ENCODE measurements around the gene MARS1. TPM values are rescaled to one million over a fixed set of nuclear protein-coding genes. Genes with fewer than 3 reads are reported as not detected.
"Not testable (repeated sequence)": the region's sequence is repeated elsewhere in the genome, so short reads cannot be mapped to it uniquely, and the experiment has no call there.

MARS1 gene
- total RNA-seq, 1 donor: 158 TPM

- H3K4me3 ChIP-seq (ENCODE audit: low read depth, low read length): no peak overlapping the region
- TF ChIP-seq, protein P1, sequence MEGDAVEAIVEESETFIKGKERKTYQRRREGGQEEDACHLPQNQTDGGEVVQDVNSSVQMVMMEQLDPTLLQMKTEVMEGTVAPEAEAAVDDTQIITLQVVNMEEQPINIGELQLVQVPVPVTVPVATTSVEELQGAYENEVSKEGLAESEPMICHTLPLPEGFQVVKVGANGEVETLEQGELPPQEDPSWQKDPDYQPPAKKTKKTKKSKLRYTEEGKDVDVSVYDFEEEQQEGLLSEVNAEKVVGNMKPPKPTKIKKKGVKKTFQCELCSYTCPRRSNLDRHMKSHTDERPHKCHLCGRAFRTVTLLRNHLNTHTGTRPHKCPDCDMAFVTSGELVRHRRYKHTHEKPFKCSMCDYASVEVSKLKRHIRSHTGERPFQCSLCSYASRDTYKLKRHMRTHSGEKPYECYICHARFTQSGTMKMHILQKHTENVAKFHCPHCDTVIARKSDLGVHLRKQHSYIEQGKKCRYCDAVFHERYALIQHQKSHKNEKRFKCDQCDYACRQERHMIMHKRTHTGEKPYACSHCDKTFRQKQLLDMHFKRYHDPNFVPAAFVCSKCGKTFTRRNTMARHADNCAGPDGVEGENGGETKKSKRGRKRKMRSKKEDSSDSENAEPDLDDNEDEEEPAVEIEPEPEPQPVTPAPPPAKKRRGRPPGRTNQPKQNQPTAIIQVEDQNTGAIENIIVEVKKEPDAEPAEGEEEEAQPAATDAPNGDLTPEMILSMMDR (IDR thresholded peaks at IDR 0.05; ENCODE audit: insufficient read depth, low read depth, low read length): no peak
- no peak for DNase-seq (ENCODE audit: low read depth)
Measured at GRCh38 chr12:57560516-57560915, 72.6 kb downstream of the MARS1 start.

DNA sequence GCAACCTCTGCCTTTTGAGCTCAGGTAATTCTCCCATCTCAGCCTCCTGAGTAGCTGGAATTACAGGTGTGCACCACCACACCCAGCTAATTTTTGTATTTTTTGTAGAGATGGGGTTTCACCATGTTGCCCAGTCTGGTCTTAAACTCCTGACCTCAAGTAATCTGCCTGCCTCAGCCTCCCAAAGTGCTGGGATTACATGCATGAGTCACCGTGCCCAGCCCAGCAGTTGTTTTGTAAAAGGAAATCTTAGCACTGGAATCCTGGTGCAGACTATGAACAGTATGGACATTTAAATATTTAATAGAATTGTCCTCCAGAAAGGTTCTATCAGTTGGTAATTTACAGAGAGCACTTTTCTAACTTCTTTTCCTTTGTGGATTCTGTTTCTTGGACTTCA is 73.2 kb downstream of the MARS1 start:
- not testable (repeated sequence) for H3K4me3 ChIP-seq (ENCODE audit: low read depth, low read length)
- DNase-seq (ENCODE audit: low read depth): peak; percentile 42

DNA sequence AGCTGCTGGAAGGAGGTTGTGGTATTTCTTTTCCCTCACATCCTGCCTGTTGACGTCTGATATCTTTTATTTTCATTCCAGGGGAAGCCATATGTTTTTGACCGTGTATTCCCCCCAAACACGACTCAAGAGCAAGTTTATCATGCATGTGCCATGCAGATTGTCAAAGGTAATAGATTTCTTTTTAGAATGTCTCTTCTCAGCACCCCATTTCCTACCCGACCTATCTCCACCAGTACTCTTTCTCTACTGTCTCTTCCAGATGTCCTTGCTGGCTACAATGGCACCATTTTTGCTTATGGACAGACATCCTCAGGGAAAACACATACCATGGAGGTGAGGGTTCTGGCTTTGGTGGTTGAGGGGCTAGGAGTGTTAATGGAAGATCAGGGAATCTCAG is 75.5 kb downstream of the MARS1 start:
- peak; percentile 7 for DNase-seq (ENCODE audit: low read depth)
- H3K4me3 ChIP-seq (ENCODE audit: low read depth, low read length): no peak overlapping the region
- TF ChIP-seq, protein P1 (IDR thresholded peaks at IDR 0.05; ENCODE audit: insufficient read depth, low read depth, low read length): no peak

GRCh38 chr12:57564178-57564740 is 76.4 kb downstream of the MARS1 start:
- no peak for DNase-seq (ENCODE audit: low read depth)
- TF ChIP-seq, protein P1 (IDR thresholded peaks at IDR 0.05; ENCODE audit: insufficient read depth, low read depth, low read length): no peak
- no peak overlapping the region for H3K4me3 ChIP-seq (ENCODE audit: low read depth, low read length)

Small RNAs within 50 kb of the gene (small RNA-seq; reads per million reads assigned to genes)
- gene MIR616: not detected

Other genes with a start within 250 kb of the MARS1 start
- 0.32 and 1.3 TPM in 2 replicates for gene STAC3, start 236.9 kb upstream of the MARS1 start, total RNA-seq
- gene R3HDM2, start 57.0 kb upstream of the MARS1 start, total RNA-seq: 16.8 and 19.0 TPM in 2 replicates
- gene INHBC, start 53.3 kb upstream of the MARS1 start, total RNA-seq: under 0.01 TPM in 1 of 2 replicates, not detected in the other
- 1.7 and 4.5 TPM in 2 replicates for gene INHBE, start 32.8 kb upstream of the MARS1 start, total RNA-seq
- gene GLI1, start 28.3 kb upstream of the MARS1 start, total RNA-seq: 0.86 and 1.9 TPM in 2 replicates
- under 0.01 TPM in 2 replicates for gene ARHGAP9, start 8.2 kb upstream of the MARS1 start, total RNA-seq
- 18.1 and 56.7 TPM in 2 replicates for gene DDIT3, start 32.4 kb downstream of the MARS1 start, total RNA-seq
- 4.8 and 6.9 TPM in 2 replicates for gene MBD6, start 34.8 kb downstream of the MARS1 start, total RNA-seq
- 111 and 120 TPM in 2 replicates for gene DCTN2, start 59.1 kb downstream of the MARS1 start, total RNA-seq
- 0.86 and 1.3 TPM in 2 replicates for gene KIF5A, start 62.0 kb downstream of the MARS1 start, total RNA-seq
- 21.3 and 33.2 TPM in 2 replicates for gene PIP4K2C, start 103.1 kb downstream of the MARS1 start, total RNA-seq
- gene DTX3, start 116.8 kb downstream of the MARS1 start, total RNA-seq: 19.0 and 22.9 TPM in 2 replicates
- 28.0 and 48.4 TPM in 2 replicates for gene ARHGEF25, start 123.4 kb downstream of the MARS1 start, total RNA-seq
- 3.0 and 5.2 TPM in 2 replicates for gene B4GALNT1, start 145.1 kb downstream of the MARS1 start, total RNA-seq
- 95.3 and 98.0 TPM in 2 replicates for gene OS9, start 206.1 kb downstream of the MARS1 start, total RNA-seq

All from fibroblast of villous mesenchyme (primary cell).